ENCODE measurements around the gene IL4.

GRCh38 chr5:132673939-132674630, at the start of gene IL4:
- TF ChIP-seq, protein P1, sequence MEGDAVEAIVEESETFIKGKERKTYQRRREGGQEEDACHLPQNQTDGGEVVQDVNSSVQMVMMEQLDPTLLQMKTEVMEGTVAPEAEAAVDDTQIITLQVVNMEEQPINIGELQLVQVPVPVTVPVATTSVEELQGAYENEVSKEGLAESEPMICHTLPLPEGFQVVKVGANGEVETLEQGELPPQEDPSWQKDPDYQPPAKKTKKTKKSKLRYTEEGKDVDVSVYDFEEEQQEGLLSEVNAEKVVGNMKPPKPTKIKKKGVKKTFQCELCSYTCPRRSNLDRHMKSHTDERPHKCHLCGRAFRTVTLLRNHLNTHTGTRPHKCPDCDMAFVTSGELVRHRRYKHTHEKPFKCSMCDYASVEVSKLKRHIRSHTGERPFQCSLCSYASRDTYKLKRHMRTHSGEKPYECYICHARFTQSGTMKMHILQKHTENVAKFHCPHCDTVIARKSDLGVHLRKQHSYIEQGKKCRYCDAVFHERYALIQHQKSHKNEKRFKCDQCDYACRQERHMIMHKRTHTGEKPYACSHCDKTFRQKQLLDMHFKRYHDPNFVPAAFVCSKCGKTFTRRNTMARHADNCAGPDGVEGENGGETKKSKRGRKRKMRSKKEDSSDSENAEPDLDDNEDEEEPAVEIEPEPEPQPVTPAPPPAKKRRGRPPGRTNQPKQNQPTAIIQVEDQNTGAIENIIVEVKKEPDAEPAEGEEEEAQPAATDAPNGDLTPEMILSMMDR (IDR thresholded peaks at IDR 0.05; ENCODE audit: extremely low read depth in 1 of 2, insufficient read depth in 1 of 2, low read depth in 1 of 2, low read length in 2 of 2) = no peak
- TF ChIP-seq JUN (IDR thresholded peaks at IDR 0.05; ENCODE audit: borderline replicate concordance, insufficient read depth, insufficient read length, low read depth) (no peak), FOS (IDR thresholded peaks at IDR 0.05; ENCODE audit: borderline replicate concordance, insufficient read depth, low read length) (no peak), POLR2A (IDR thresholded peaks at IDR 0.05; ENCODE audit: low read depth, low read length) (no peak), EZH2 (IDR thresholded peaks at IDR 0.05; ENCODE audit: borderline replicate concordance, low read depth, low read length, severe bottlenecking) (no peak), MAX (IDR thresholded peaks at IDR 0.05; ENCODE audit: insufficient read depth, insufficient read length) (no peak)
